Endothelial cell of umbilical vein (primary cell): ENCODE results near the gene R3HCC1L. TPM values are rescaled to one million over a fixed set of nuclear protein-coding genes. Genes with fewer than 3 reads are reported as not detected.

ENCODE experiments used
- BruUV-seq: library from RNA; stranded (reverse); fragments of 400-500 nt; replicated peaks from 2 replicates; lab custom pipeline; 2021; lab: Mats Ljungman, UMichigan
- CTCF ChIA-PET: fragments of 300-600, 350-600 bp; sonication (Branson Sonifier 250); formaldehyde crosslinking; loops from one replicate; lab custom pipeline; 2021; ENCODE audit warnings: antibody characterized with exemption, inconsistent platforms; lab: Charles Lee
- POLR2A ChIA-PET: fragments of 300-600, 350-600 bp; sonication (Branson Sonifier 250); formaldehyde crosslinking; loops from one replicate; lab custom pipeline; 2021; ENCODE audit warnings: antibody characterized with exemption, inconsistent platforms; lab: Charles Lee
- DNase-seq: peaks from one replicate; pipeline ENCODE4 v3.0.0-alpha.2; 2011; ENCODE audit warnings: low read depth, low spot score
- FAIRE-seq: peaks from 2 replicates; lab custom pipeline; 2011; peaks lifted over from hg19 to GRCh38; lab: Jason Lieb, UNC
- H2AFZ ChIP-seq: 2 replicates; pipeline ENCODE4 v1.6.0; 2012; ENCODE audit warnings: low read depth, low read length, control low read depth, inconsistent platforms
- H3K27ac ChIP-seq: 2 replicates; pipeline ENCODE4 v1.5.1; 2011; ENCODE audit warnings: low read depth, mild to moderate bottlenecking, control low read depth, low read length, moderate library complexity; ENCODE audit not compliant: insufficient read depth
- H3K27me3 ChIP-seq, 2 experiments: 2 replicates each; pipeline versions ENCODE4 v1.6.0 to v1.6.1; 2011; ENCODE audit warnings: low read length in 2 of 2, mixed read lengths in 1 of 2; ENCODE audit not compliant: control insufficient read depth in 2 of 2, insufficient read depth in 2 of 2
- H3K36me3 ChIP-seq, 2 experiments: 2 replicates in 1 of 2; 3 replicates in 1 of 2; pipeline ENCODE4 v1.5.1; 2011; ENCODE audit warnings: low read length in 2 of 2, mild to moderate bottlenecking in 1 of 2, moderate library complexity in 1 of 2; ENCODE audit not compliant: control insufficient read depth in 2 of 2, insufficient read depth in 2 of 2; ENCODE audit errors: extremely low read depth in 1 of 2
- H3K4me1 ChIP-seq: 3 replicates; pipeline ENCODE4 v1.5.1; 2011; ENCODE audit warnings: mild to moderate bottlenecking, low read length; ENCODE audit not compliant: control insufficient read depth, insufficient read depth; ENCODE audit errors: extremely low read depth
- H3K4me2 ChIP-seq: 2 replicates; pipeline ENCODE4 v1.6.1; 2011; ENCODE audit warnings: low read length, control low read depth, mixed read lengths; ENCODE audit not compliant: insufficient read depth
- H3K4me3 ChIP-seq, 3 experiments: fragments of 200-600 bp in 1 of 3; sonication (generic), shearing (Covaris generic) in 1 of 3; replicated peaks in 1 of 3; 2 replicates each; pipeline ENCODE4 v1.5.1; 2011 to 2016; ENCODE audit warnings: control low read depth in 3 of 3, low read length in 3 of 3, mild to moderate bottlenecking in 2 of 3, inconsistent platforms in 1 of 3, low read depth in 1 of 3, moderate library complexity in 1 of 3; ENCODE audit not compliant: insufficient read depth in 1 of 3
- H3K79me2 ChIP-seq: 2 replicates; pipeline ENCODE4 v1.6.0; 2012; ENCODE audit warnings: low read length, inconsistent platforms; ENCODE audit not compliant: control insufficient read depth, insufficient read depth
- H3K9ac ChIP-seq: replicated peaks from 2 replicates; pipeline ENCODE3; 2011; ENCODE audit warnings: low read length, control low read depth; ENCODE audit not compliant: insufficient read depth; ENCODE audit errors: extremely low read depth
- H3K9me1 ChIP-seq: replicated peaks from 3 replicates; pipeline ENCODE4 v1.6.0; 2011; ENCODE audit warnings: mild to moderate bottlenecking, low read length; ENCODE audit not compliant: control insufficient read depth, insufficient read depth; ENCODE audit errors: extremely low read depth
- H3K9me3 ChIP-seq: replicated peaks from 2 replicates; pipeline ENCODE4 v1.5.1; 2012; ENCODE audit warnings: low read length, inconsistent platforms; ENCODE audit not compliant: control insufficient read depth, insufficient read depth
- H4K20me1 ChIP-seq: replicated peaks from 2 replicates; pipeline ENCODE3; 2011; ENCODE audit warnings: mild to moderate bottlenecking, low read length; ENCODE audit not compliant: control insufficient read depth, insufficient read depth; ENCODE audit errors: extremely low read depth
- CTCF ChIP-seq, 2 donors: IDR thresholded peaks; 1 replicate in 1 of 2; 2 replicates in 1 of 2; pipeline ENCODE4 v1.5.1; 2011; ENCODE audit warnings: low read length in 2 of 2, mild to moderate bottlenecking in 2 of 2, moderate library complexity in 2 of 2, control low read depth in 1 of 2, inconsistent platforms in 1 of 2, low read depth in 1 of 2; ENCODE audit not compliant: insufficient read depth in 1 of 2; ENCODE audit errors: extremely low read depth in 1 of 2
- EZH2 ChIP-seq: IDR thresholded peaks from 2 replicates; pipeline ENCODE4 v1.6.1; 2012; ENCODE audit warnings: borderline replicate concordance, low read depth, mild to moderate bottlenecking, moderate library complexity, low read length, inconsistent platforms; ENCODE audit not compliant: severe bottlenecking
- FOS ChIP-seq: IDR thresholded peaks from 2 replicates; pipeline ENCODE4 v1.6.1; 2011; ENCODE audit warnings: mild to moderate bottlenecking, low read length, moderate library complexity, borderline replicate concordance; ENCODE audit not compliant: insufficient read depth
- GATA2 ChIP-seq: IDR thresholded peaks from 2 replicates; pipeline ENCODE4 v1.7.0; 2011; ENCODE audit warnings: low read depth, mild to moderate bottlenecking, moderate library complexity, mixed read lengths, low read length; ENCODE audit not compliant: insufficient read length, insufficient read depth
- JUN ChIP-seq: IDR thresholded peaks from 2 replicates; pipeline ENCODE4 v1.6.1; 2011; ENCODE audit warnings: borderline replicate concordance, low read depth; ENCODE audit not compliant: insufficient read length, insufficient read depth
- MAX ChIP-seq: IDR thresholded peaks from 2 replicates; pipeline ENCODE4 v1.6.1; 2011; ENCODE audit not compliant: insufficient read depth, insufficient read length
- MYC ChIP-seq: IDR thresholded peaks from one replicate; pipeline ENCODE4 v1.6.1; 2011; ENCODE audit warnings: mild to moderate bottlenecking, low read depth, low read length
- POLR2A ChIP-seq: IDR thresholded peaks from 2 replicates; pipeline ENCODE4 v1.6.1; 2012; ENCODE audit warnings: low read depth, mild to moderate bottlenecking, control low read depth, low read length
- POLR2AphosphoS5 ChIP-seq: IDR thresholded peaks from 2 replicates; pipeline ENCODE4 v1.6.1; 2012; ENCODE audit warnings: low read depth, mild to moderate bottlenecking, control low read depth, low read length, moderate library complexity; ENCODE audit not compliant: insufficient read depth
- dilution Hi-C: fragments of 300-500 bp; cut with MboI; formaldehyde crosslinking; loops from one replicate; pipeline ENCODE4 v1.15.0; 2019; ENCODE audit warnings: low sequenced_read_pairs; ENCODE audit not compliant: extremely low pct_ligation_motif_present
- intact Hi-C: fragments of 100-400 bp; cut with micrococcal nuclease; formaldehyde crosslinking; loops from one replicate; pipeline ENCODE4 v1.10.0; 2022
- polyA plus RNA-seq, 4 experiments: library from polyadenylated mRNA; depleted of rRNA in 3 of 4; stranded (reverse) in 3 of 4; unstranded in 1 of 4; fragments of >200 nt; gene quantifications; 2 replicates each; pipeline versions ENCODE4 v1.2.1 to v1.2.3, GENCODE V29; 2011 to 2012; ENCODE audit warnings: missing spikeins in 1 of 4
- total RNA-seq: library from RNA; stranded (reverse); gene quantifications from 2 replicates; pipeline ENCODE4 v1.2.3, GENCODE V29; 2021

The R3HCC1L gene
- total and polyA plus RNA-seq, 2 donors (not counting 3 experiments of a cell fraction or from before 2014, with no cell fraction given) = 6.3 to 12.4 TPM

- Histone ChIP-seq H3K79me2 (no peaks in the 10 kb centered on the region), H3K9me3 (no peaks in the 10 kb centered on the region), H4K20me1 (no peaks in the 10 kb centered on the region), H3K9ac (no peak overlapping the region), H2AFZ (no peak overlapping the region), H3K27ac (no peak overlapping the region), H3K4me1 (no peaks in the 10 kb centered on the region), H3K9me1 (no peaks in the 10 kb centered on the region), H3K27me3 (no peaks in the 10 kb centered on the region), H3K4me2 (no peak overlapping the region), H3K4me3 (no peak overlapping the region), H3K36me3 (no peaks in the 10 kb centered on the region)
- ChIA-PET CTCF (no interaction called here), POLR2A (no interaction called here)
- intact Hi-C loops = no loop called here
- TF ChIP-seq POLR2A = no peak
- TF ChIP-seq POLR2AphosphoS5 = no peak
- TF ChIP-seq JUN = no peak
- TF ChIP-seq CTCF (IDR thresholded peaks at IDR 0.05; ENCODE audit: extremely low read depth in 1 of 2, insufficient read depth in 1 of 2, low read depth in 1 of 2, low read length in 2 of 2) = no peak
- no peak for TF ChIP-seq MAX
- TF ChIP-seq FOS = no peak
- no peak for TF ChIP-seq MYC
- TF ChIP-seq EZH2 = no peak
- TF ChIP-seq GATA2 = no peak
- DNase-seq = no peak
- FAIRE-seq = no peak
- BruUV-seq = no TSS peak
- dilution Hi-C loops = no loop called here
These were observed 46.1 kb upstream of the R3HCC1L start for GRCh38 chr10:98088186-98088971.
